ENCODE results near the gene COL26A1. TPM values are rescaled to one million over a fixed set of nuclear protein-coding genes. Genes with fewer than 3 reads are reported as not detected.

The COL26A1 gene
- total and polyA plus RNA-seq, 2 experiments from 2014 or later: 11.6 to 19.1 TPM

- H3K9me2 ChIP-seq (replicated peaks; ENCODE audit: insufficient read depth): no peaks in the 10 kb centered on the region
- no peaks in the 10 kb centered on the region for H4K20me1 ChIP-seq (ENCODE audit: insufficient read depth, poor library complexity, severe bottlenecking)
- no peaks in the 10 kb centered on the region for H3K9me3 ChIP-seq (ENCODE audit: low read depth)
- no peaks in the 10 kb centered on the region for H3K36me3 ChIP-seq (replicated peaks; ENCODE audit: insufficient read depth, low read depth)
- WGBS (ENCODE audit: low lambda C conversion rate, missing lambda C conversion rate): 41% methylated on average over 2 of the region's 2 CpGs
- DNase-seq (ENCODE audit: low spot score): no peak
- no peaks in the 10 kb centered on the region for H3K4me1 ChIP-seq (ENCODE audit: insufficient read depth)
- peak overlapping the region; percentile 43 for H3K27ac ChIP-seq
- no peak overlapping the region for H3K4me3 ChIP-seq
- no peaks in the 10 kb centered on the region for H3K27me3 ChIP-seq
- no peak overlapping the region for H2AFZ ChIP-seq
- no peak overlapping the region for H3K4me2 ChIP-seq
- no peak for TF ChIP-seq EZH2 (IDR thresholded peaks at IDR 0.05; ENCODE audit: borderline replicate concordance)
- no peak for TF ChIP-seq CTCF (IDR thresholded peaks at IDR 0.05; ENCODE audit: poor library complexity)
- TF ChIP-seq EZH2phosphoT487 (IDR thresholded peaks at IDR 0.05; ENCODE audit: low read depth, severe bottlenecking, unreplicated experiment): no peak
- H3K79me2 ChIP-seq: no peaks in the 10 kb centered on the region
These were observed 212.5 kb downstream of the COL26A1 start for GRCh38 chr7:101575168-101575567.

GRCh38 chr7:101575721-101576120 lies 213.0 kb downstream of the COL26A1 start:
- H3K79me2 ChIP-seq: no peaks in the 10 kb centered on the region
- H2AFZ ChIP-seq: no peak overlapping the region
- H3K4me3 ChIP-seq: no peak overlapping the region
- H3K27me3 ChIP-seq: no peaks in the 10 kb centered on the region
- H3K4me1 ChIP-seq (ENCODE audit: insufficient read depth): no peaks in the 10 kb centered on the region
- TF ChIP-seq CTCF (IDR thresholded peaks at IDR 0.05; ENCODE audit: poor library complexity) (no peak), EZH2 (IDR thresholded peaks at IDR 0.05; ENCODE audit: borderline replicate concordance) (no peak)
- H4K20me1 ChIP-seq (ENCODE audit: insufficient read depth, poor library complexity, severe bottlenecking): no peaks in the 10 kb centered on the region
- no peaks in the 10 kb centered on the region for H3K36me3 ChIP-seq (replicated peaks; ENCODE audit: insufficient read depth, low read depth)
- DNase-seq (ENCODE audit: low spot score): no peak
- H3K9me2 ChIP-seq (replicated peaks; ENCODE audit: insufficient read depth): no peaks in the 10 kb centered on the region
- peak overlapping the region; percentile 43 for H3K27ac ChIP-seq
- no peak overlapping the region for H3K4me2 ChIP-seq
- H3K9me3 ChIP-seq (ENCODE audit: low read depth): no peaks in the 10 kb centered on the region

- Histone ChIP-seq H2AFZ (no peak overlapping the region), H3K4me2 (no peak overlapping the region), H4K20me1 (ENCODE audit: insufficient read depth, poor library complexity, severe bottlenecking) (no peaks in the 10 kb centered on the region), H3K4me1 (ENCODE audit: insufficient read depth) (no peaks in the 10 kb centered on the region), H3K79me2 (no peaks in the 10 kb centered on the region), H3K27me3 (no peaks in the 10 kb centered on the region), H3K9me3 (ENCODE audit: low read depth) (no peaks in the 10 kb centered on the region), H3K27ac (no peak overlapping the region), H3K4me3 (no peak overlapping the region), H3K9me2 (replicated peaks; ENCODE audit: insufficient read depth) (no peaks in the 10 kb centered on the region), H3K36me3 (replicated peaks; ENCODE audit: insufficient read depth, low read depth) (no peaks in the 10 kb centered on the region)
- no peak for DNase-seq (ENCODE audit: low spot score)
- TF ChIP-seq EZH2 (IDR thresholded peaks at IDR 0.05; ENCODE audit: borderline replicate concordance): no peak
- WGBS (ENCODE audit: low lambda C conversion rate, missing lambda C conversion rate): 77% methylated on average over 3 of the region's 3 CpGs
These were observed 214.3 kb downstream of the COL26A1 start for GRCh38 chr7:101576998-101577397.

GRCh38 chr7:101578552-101578951 lies 215.9 kb downstream of the COL26A1 start:
- H3K9me2 ChIP-seq (replicated peaks; ENCODE audit: insufficient read depth): no peaks in the 10 kb centered on the region
- H3K79me2 ChIP-seq: no peaks in the 10 kb centered on the region
- no peak overlapping the region for H3K4me3 ChIP-seq
- H3K4me2 ChIP-seq: no peak overlapping the region
- TF ChIP-seq CTCF (IDR thresholded peaks at IDR 0.05; ENCODE audit: poor library complexity) (no peak), EZH2phosphoT487 (IDR thresholded peaks at IDR 0.05; ENCODE audit: low read depth, severe bottlenecking, unreplicated experiment) (no peak), EZH2 (IDR thresholded peaks at IDR 0.05; ENCODE audit: borderline replicate concordance) (no peak)
- H3K27me3 ChIP-seq: no peaks in the 10 kb centered on the region
- H3K9me3 ChIP-seq (ENCODE audit: low read depth): no peaks in the 10 kb centered on the region
- H3K36me3 ChIP-seq (replicated peaks; ENCODE audit: insufficient read depth, low read depth): no peaks in the 10 kb centered on the region
- no peak overlapping the region for H3K27ac ChIP-seq
- no peak for DNase-seq (ENCODE audit: low spot score)
- 68% methylated on average over 1 of the region's 1 CpG for WGBS (ENCODE audit: low lambda C conversion rate, missing lambda C conversion rate)
- no peaks in the 10 kb centered on the region for H3K4me1 ChIP-seq (ENCODE audit: insufficient read depth)
- no peaks in the 10 kb centered on the region for H4K20me1 ChIP-seq (ENCODE audit: insufficient read depth, poor library complexity, severe bottlenecking)
- H2AFZ ChIP-seq: no peak overlapping the region
